Measurements from ENCODE around the gene DNAJC16. TPM values are rescaled to one million over a fixed set of nuclear protein-coding genes. Genes with fewer than 3 reads are reported as not detected.

The DNAJC16 gene
- total RNA-seq: 22.1 and 24.3 TPM in 2 replicates

GRCh38 chr1:15526490-15527339 is at the start of gene DNAJC16:
DNAJC16 (plus strand) TSS chr1:15526848; CDS start chr1:15529106, 2,258 bp downstream.

GRCh38 chr1:15524021-15524282 is 2.7 kb upstream of the DNAJC16 start, which contains the start of gene CASP9:
CASP9 (minus strand) TSS chr1:15524215; CDS start chr1:15524200, 15 bp downstream.

GRCh38 chr1:15584489-15585363 is 58.1 kb downstream of the DNAJC16 start, which contains the start of gene AGMAT:
AGMAT (minus strand) TSS chr1:15585051; CDS start chr1:15584967, 84 bp downstream.

GRCh38 chr1:15617173-15618076 is 90.8 kb downstream of the DNAJC16 start, which contains the start of gene DDI2:
DDI2 (plus strand) TSS chr1:15617458; CDS start chr1:15617671, 213 bp downstream.

Small RNAs within 50 kb of the gene (small RNA-seq; reads per million reads assigned to genes)
- gene CD24P1: not detected
- gene RNU7-179P: not detected
- 0.57 reads per million, percentile 17 among the genes with 10 or more reads in this experiment for gene SCARNA21B

Other genes with a start within 250 kb of the DNAJC16 start
- gene EFHD2, start 117.0 kb upstream of the DNAJC16 start, total RNA-seq: 47.4 and 57.9 TPM in 2 replicates
- 0.22 TPM in 1 of 2 replicates, not detected in the other for gene CTRC, start 88.4 kb upstream of the DNAJC16 start, total RNA-seq
- not detected in 2 replicates for gene CELA2A, start 70.1 kb upstream of the DNAJC16 start, total RNA-seq
- not detected in 2 replicates for gene CELA2B, start 50.7 kb upstream of the DNAJC16 start, total RNA-seq
- 6.3 and 6.8 TPM in 2 replicates for gene CASP9, start 2.6 kb upstream of the DNAJC16 start, total RNA-seq
- 1.8 and 2.1 TPM in 2 replicates for gene AGMAT, start 58.2 kb downstream of the DNAJC16 start, total RNA-seq
- 23.7 and 36.7 TPM in 2 replicates for gene DDI2, start 90.6 kb downstream of the DNAJC16 start, total RNA-seq
- 88.3 and 99.8 TPM in 2 replicates for gene PLEKHM2, start 157.5 kb downstream of the DNAJC16 start, total RNA-seq
- 0.52 and 0.65 TPM in 2 replicates for gene SLC25A34, start 209.4 kb downstream of the DNAJC16 start, total RNA-seq
- not detected in 2 replicates for gene TMEM82, start 215.7 kb downstream of the DNAJC16 start, total RNA-seq
- 26.7 and 29.4 TPM in 2 replicates for gene FBLIM1, start 231.9 kb downstream of the DNAJC16 start, total RNA-seq